Measurements from ENCODE around the gene ATP2B3.

- TF ChIP-seq CTCF (optimal IDR thresholded peaks at IDR 0.05 in 1 of 3, IDR thresholded peaks at IDR 0.05 in 1 of 3, conservative IDR thresholded peaks at IDR 0.05 in 1 of 3; ENCODE audit: extremely low read depth in 1 of 3, insufficient read depth in 2 of 3, low read length in 3 of 3) = no peak
- no peak for TF ChIP-seq EZH2 (IDR thresholded peaks at IDR 0.05; ENCODE audit: low read length)
Observed at GRCh38 chrX:153565996-153566580, 48.6 kb downstream of the ATP2B3 start.

Data from keratinocyte (primary cell).